Adrenal gland (tissue), 5 donors: ENCODE data around the gene ADAM19.

Source experiments
- POLR2A ChIP-seq, 2 donors: fragments of 450-650 bp; IDR thresholded peaks; one replicate each; pipeline ENCODE4 v1.6.1; 2017; ENCODE audit warnings: antibody characterized with exemption in 2 of 2, mild to moderate bottlenecking in 2 of 2, moderate library complexity in 1 of 2
- TF ChIP-seq, protein P1 (sequence below), 6 experiments: fragments of 450-650 bp in 4 of 6; fragments of 200-600 bp in 2 of 6; sonication (generic) in 1 of 6; IDR thresholded peaks; 1 replicate in 5 of 6; 2 replicates in 1 of 6; pipeline versions ENCODE4 v1.5.1 to v1.8.0; 2016 to 2021; ENCODE audit warnings: antibody characterized with exemption in 6 of 6, mild to moderate bottlenecking in 2 of 6, moderate library complexity in 1 of 6
- donor health status: DM: no; HTN: no; CAD: no.

DNA sequence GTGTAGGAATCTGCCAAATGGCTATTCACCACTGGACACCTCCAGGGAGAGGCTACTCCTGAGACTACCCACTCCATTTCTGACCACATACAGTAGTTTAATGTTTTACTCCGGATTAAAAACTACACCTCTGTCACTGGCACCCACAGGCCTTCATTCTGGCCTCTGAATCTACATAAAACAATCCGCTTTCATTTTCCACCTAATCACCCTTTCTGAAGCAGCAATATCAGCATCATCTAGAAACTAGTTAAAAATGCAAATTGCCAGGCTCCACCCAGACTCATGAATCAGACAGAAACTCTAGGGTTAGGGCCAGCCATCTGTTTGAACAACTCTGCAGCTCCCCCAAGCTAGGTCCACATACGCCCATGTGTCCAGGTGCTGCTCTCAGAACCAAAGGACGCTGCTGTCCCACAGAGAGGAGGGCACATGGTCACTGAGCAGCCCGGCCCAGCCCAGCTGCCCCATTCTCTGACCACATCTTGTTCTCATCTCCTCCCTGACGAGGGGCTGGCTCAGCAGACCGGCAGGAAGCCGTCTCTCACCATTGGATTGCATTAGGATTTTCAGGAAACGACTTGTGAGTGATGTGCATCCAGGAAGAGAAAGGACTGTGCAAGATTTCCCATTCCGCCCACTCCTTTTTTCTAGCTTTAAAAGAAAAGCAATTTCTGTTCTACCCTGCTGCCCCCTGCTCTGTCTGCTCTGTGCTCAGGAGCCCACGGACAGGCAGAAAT is 34.7 kb downstream of the ADAM19 start:
- TF ChIP-seq, protein P1, sequence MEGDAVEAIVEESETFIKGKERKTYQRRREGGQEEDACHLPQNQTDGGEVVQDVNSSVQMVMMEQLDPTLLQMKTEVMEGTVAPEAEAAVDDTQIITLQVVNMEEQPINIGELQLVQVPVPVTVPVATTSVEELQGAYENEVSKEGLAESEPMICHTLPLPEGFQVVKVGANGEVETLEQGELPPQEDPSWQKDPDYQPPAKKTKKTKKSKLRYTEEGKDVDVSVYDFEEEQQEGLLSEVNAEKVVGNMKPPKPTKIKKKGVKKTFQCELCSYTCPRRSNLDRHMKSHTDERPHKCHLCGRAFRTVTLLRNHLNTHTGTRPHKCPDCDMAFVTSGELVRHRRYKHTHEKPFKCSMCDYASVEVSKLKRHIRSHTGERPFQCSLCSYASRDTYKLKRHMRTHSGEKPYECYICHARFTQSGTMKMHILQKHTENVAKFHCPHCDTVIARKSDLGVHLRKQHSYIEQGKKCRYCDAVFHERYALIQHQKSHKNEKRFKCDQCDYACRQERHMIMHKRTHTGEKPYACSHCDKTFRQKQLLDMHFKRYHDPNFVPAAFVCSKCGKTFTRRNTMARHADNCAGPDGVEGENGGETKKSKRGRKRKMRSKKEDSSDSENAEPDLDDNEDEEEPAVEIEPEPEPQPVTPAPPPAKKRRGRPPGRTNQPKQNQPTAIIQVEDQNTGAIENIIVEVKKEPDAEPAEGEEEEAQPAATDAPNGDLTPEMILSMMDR (IDR thresholded peaks at IDR 0.05): no peak
- TF ChIP-seq POLR2A (IDR thresholded peaks at IDR 0.05): no peak
